Astrocyte of the hippocampus (primary cell): ENCODE results near the gene MRPL54.
"Not testable (repeated sequence)": the region's sequence is repeated elsewhere in the genome, so short reads cannot be mapped to it uniquely, and the experiment has no call there.

Experiments
- DNase-seq: peaks from one replicate; pipeline ENCODE4 v3.0.0; 2011; ENCODE audit warnings: low read depth, low spot score

MRPL54 gene

DNA sequence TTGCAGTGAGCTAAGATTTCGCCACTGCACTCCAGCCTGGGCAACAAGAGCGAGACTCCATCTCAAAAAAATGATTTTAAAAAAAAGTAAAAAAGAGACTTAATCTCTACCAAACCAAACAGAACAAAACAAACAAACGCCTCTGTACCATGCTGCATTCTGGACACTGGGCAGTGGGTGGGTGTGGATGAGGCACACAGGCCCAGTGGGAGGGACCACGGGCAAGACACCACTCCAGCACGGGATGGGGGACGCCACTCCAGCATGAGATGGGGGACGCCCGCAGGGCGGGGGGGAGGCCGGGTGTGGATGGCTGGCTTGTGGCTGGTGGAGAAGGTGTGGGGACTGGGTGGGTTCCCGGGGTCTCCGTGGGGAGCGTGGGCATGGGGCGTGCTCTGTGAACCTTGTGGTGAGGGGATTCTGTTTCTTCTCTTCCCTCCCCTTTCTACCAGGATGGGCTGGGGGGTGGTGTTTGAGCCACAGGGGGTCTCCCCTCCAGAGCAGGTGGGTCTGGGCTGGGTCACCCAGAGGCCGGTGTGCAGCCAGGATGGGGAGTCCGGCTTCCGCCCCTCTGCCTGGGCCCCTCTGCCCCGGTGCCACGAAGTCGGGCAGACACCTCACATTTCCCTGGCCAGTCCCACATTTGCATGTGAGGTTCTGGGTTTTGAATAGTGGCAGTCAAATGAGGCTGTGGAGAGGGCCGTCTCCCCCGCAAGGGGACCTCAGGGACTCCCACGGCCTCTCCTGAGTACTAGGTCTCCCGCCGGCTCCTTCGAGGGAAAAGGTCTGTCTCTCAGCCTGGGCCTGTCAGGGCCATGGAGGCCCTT lies 47.6 kb downstream of the MRPL54 start:
- no peak for DNase-seq

- no peak for DNase-seq
Observed at GRCh38 chr19:3810708-3811355, 48.4 kb downstream of the MRPL54 start.

GRCh38 chr19:3813473-3814392 lies 51.3 kb downstream of the MRPL54 start:
- DNase-seq, result no peak

DNA sequence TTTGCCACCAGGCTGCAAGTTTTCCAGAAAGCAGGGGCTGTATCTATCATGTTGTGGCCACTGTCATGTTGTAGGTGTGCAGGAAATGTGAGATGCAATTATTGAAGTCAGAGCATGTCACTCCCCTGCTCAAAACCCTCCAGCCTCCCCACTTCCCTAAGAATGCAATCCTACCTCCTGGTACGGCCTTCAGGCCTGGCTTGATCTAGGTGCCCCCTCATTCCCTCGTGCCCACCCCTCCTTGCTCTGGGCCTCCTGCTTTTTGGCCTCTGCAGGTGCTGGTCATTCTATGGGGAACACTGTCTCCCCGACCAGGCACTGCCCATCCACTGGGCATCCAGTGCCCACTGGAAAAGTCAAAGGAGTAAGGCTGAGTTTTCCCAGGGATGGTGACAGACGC lies 52.2 kb downstream of the MRPL54 start:
- no peak for DNase-seq

DNA sequence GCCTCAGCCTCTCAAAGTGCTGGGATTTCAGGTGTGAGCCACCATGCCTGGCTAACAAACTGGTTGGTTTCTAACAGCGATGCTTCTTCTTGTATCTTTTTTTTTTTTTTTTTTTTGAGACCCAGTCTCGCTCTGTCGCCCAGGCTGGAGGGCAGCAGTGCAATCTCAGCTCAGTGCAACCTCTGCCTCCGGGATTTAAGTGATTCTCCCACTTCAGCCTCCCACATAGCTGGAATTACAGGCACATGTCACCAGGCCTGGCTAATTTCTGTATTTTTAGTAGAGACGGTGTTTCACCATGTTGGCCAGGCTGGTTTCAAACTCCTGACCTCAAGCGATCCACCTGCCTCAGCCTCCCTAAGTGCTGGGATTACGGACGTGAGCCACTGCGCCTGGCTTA lies 53.7 kb downstream of the MRPL54 start:
- not testable (repeated sequence) for DNase-seq

DNA sequence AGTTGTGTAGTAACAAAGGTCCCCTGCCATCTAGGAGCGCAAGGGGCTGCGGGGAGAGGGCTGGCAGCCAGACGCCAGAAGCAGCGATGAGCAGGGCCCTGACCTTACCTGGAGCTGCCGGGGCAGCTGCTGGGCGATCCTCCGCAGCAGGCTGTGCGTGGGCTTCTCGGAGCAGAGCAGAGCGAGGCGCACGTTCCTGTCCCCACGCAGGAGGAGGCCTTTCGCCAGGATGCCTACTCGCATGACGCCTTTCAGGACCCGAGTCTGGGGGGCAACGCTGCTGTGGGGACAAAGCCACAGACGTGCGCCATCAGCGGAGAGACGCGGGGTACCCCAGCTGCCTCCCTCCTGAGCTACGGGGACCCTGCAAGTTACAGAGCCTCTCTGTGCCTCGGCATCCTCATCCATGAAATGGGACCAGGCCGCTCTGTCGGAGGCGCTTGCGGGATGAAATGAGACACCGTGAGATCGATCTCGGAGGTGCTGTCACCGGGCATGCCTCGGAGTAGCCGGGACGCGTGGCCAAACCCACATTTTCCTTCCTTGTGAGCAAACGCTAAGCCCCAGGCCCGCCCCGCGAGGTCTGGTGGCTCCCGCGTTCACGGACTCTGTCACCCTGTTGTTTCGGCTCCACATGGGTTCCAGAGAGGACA lies 54.2 kb downstream of the MRPL54 start:
- no peak for DNase-seq
